OCI-LY7 (cell line): ENCODE measurements around the gene ASPM. TPM values are rescaled to one million over a fixed set of nuclear protein-coding genes. Genes with fewer than 3 reads are reported as not detected.

Source experiments
- BruUV-seq: library from RNA; stranded (reverse); fragments of 400-500 nt; replicated peaks from 2 replicates; lab custom pipeline; 2021; lab: Mats Ljungman, UMichigan
- CTCF ChIA-PET: fragments of 300-600 bp; sonication (Branson Sonifier 250); formaldehyde crosslinking; loops from one replicate; lab custom pipeline; 2022; ENCODE audit warnings: antibody characterized with exemption; ENCODE audit not compliant: unreplicated experiment; lab: Charles Lee
- POLR2A ChIA-PET: fragments of 300-600 bp; sonication (Branson Sonifier 250); formaldehyde crosslinking; loops from one replicate; lab custom pipeline; 2022; ENCODE audit warnings: antibody characterized with exemption; lab: Charles Lee
- DNase-seq: peaks from one replicate; pipeline ENCODE4 v3.0.0-alpha.2; 2015; ENCODE audit warnings: low spot score
- H2AFZ ChIP-seq: fragments of 200-600 bp; sonication (generic), shearing (Covaris generic); 2 replicates; pipeline ENCODE4 v1.6.1; 2014; ENCODE audit warnings: mild to moderate bottlenecking, antibody characterized with exemption, low read length, moderate library complexity
- H3K27ac ChIP-seq: fragments of 200-600 bp; sonication (generic); 2 replicates; pipeline ENCODE4 v1.5.1; 2014; ENCODE audit warnings: mixed run types, low read depth, mild to moderate bottlenecking, moderate library complexity, low read length, inconsistent platforms; ENCODE audit not compliant: poor library complexity, severe bottlenecking
- H3K36me3 ChIP-seq: fragments of 200-600 bp; sonication (generic); 2 replicates; pipeline ENCODE4 v1.6.1; 2014; ENCODE audit warnings: mild to moderate bottlenecking, antibody characterized with exemption, low read length, moderate library complexity, mixed read lengths; ENCODE audit not compliant: insufficient read depth
- H3K4me1 ChIP-seq: fragments of 200-600 bp; sonication (generic); 2 replicates; pipeline ENCODE4 v1.5.1; 2014; ENCODE audit warnings: mild to moderate bottlenecking, low read length; ENCODE audit not compliant: insufficient read depth, poor library complexity, severe bottlenecking
- H3K4me2 ChIP-seq: fragments of 200-600 bp; sonication (generic); 2 replicates; pipeline ENCODE4 v1.6.1; 2014; ENCODE audit warnings: mild to moderate bottlenecking, low read length
- H3K4me3 ChIP-seq: fragments of 200-600 bp; sonication (generic); 2 replicates; pipeline ENCODE4 v1.5.1; 2014; ENCODE audit warnings: mild to moderate bottlenecking, low read depth, low read length; ENCODE audit not compliant: poor library complexity, severe bottlenecking
- H3K79me2 ChIP-seq: fragments of 200-600 bp; sonication (generic); 2 replicates; pipeline ENCODE4 v1.6.1; 2016; ENCODE audit warnings: low read depth, mild to moderate bottlenecking, low read length, moderate library complexity, mixed read lengths; ENCODE audit not compliant: insufficient read depth
- H3K9me2 ChIP-seq: fragments of 200-600 bp; sonication (generic); 2 replicates; pipeline ENCODE4 v1.6.1; 2016; ENCODE audit warnings: mild to moderate bottlenecking, low read length, mixed read lengths; ENCODE audit not compliant: insufficient read depth
- H3K9me3 ChIP-seq: fragments of 200-600 bp; sonication (generic); 2 replicates; pipeline ENCODE4 v1.6.1; 2014; ENCODE audit warnings: mild to moderate bottlenecking, mixed run types, low read length, mixed read lengths
- H4K20me1 ChIP-seq: fragments of 200-600 bp; sonication (generic); 2 replicates; pipeline ENCODE4 v1.6.1; 2014; ENCODE audit warnings: mild to moderate bottlenecking, antibody characterized with exemption, low read length, moderate library complexity, mixed read lengths; ENCODE audit not compliant: insufficient read depth
- CTCF ChIP-seq: fragments of 200-600 bp; sonication (generic); conservative IDR thresholded peaks from 2 replicates; pipeline ENCODE4 v1.5.1; 2014; ENCODE audit warnings: mild to moderate bottlenecking, antibody characterized with exemption, low read length, moderate library complexity, mixed read lengths
- EZH2phosphoT487 ChIP-seq: fragments of 200-600 bp; sonication (generic); IDR thresholded peaks from 2 replicates; pipeline ENCODE4 v1.6.1; 2018; ENCODE audit warnings: low read depth, borderline replicate concordance, mild to moderate bottlenecking, mixed run types, antibody characterized with exemption, low read length, moderate library complexity, mixed read lengths
- intact Hi-C: fragments of 100-400 bp; cut with micrococcal nuclease; formaldehyde crosslinking; loops from one replicate; pipeline ENCODE4 v1.10.0; 2022; ENCODE audit not compliant: unreplicated experiment
- total RNA-seq, 2 experiments: library from RNA; depleted of rRNA in 1 of 2; stranded (reverse); fragments of >200 nt in 1 of 2; shearing (Covaris generic) in 1 of 2; gene quantifications; 2 replicates each; pipeline ENCODE4 v1.2.3, GENCODE V29; 2014 to 2022

Gene ASPM
- total RNA-seq, 2 experiments from 2014 or later = 76.8 to 88.6 TPM

- no peak overlapping the region for H3K4me2 ChIP-seq
- BruUV-seq = no TSS peak
- POLR2A ChIA-PET = no interaction called here
- H3K27ac ChIP-seq = no peak overlapping the region
- no peaks in the 10 kb centered on the region for H3K36me3 ChIP-seq
- H3K4me3 ChIP-seq = no peak overlapping the region
- intact Hi-C loops = no loop called here
- no peaks in the 10 kb centered on the region for H4K20me1 ChIP-seq
- no peaks in the 10 kb centered on the region for H3K4me1 ChIP-seq
- TF ChIP-seq CTCF = no peak
- no peaks in the 10 kb centered on the region for H3K9me3 ChIP-seq
- no peaks in the 10 kb centered on the region for H3K79me2 ChIP-seq
- H2AFZ ChIP-seq = no peak overlapping the region
- no peaks in the 10 kb centered on the region for H3K9me2 ChIP-seq
- CTCF ChIA-PET = no interaction called here
- DNase-seq = no peak
Observed at GRCh38 chr1:197063212-197063611, 83.3 kb downstream of the ASPM start.

- no TSS peak for BruUV-seq
- H2AFZ ChIP-seq = no peak overlapping the region
- ChIA-PET CTCF (no interaction called here), POLR2A (no interaction called here)
- no peak overlapping the region for H3K4me3 ChIP-seq
- H3K27ac ChIP-seq = no peak overlapping the region
- TF ChIP-seq CTCF (no peak), EZH2phosphoT487 (no peak)
- DNase-seq = no peak
- no peaks in the 10 kb centered on the region for H3K36me3 ChIP-seq
- intact Hi-C loops = no loop called here
- H3K9me2 ChIP-seq = no peaks in the 10 kb centered on the region
- H3K79me2 ChIP-seq = no peaks in the 10 kb centered on the region
- H4K20me1 ChIP-seq = no peaks in the 10 kb centered on the region
- H3K4me1 ChIP-seq = no peaks in the 10 kb centered on the region
- no peaks in the 10 kb centered on the region for H3K9me3 ChIP-seq
- no peak overlapping the region for H3K4me2 ChIP-seq
Observed at GRCh38 chr1:197062692-197063091, 83.8 kb downstream of the ASPM start.

GRCh38 chr1:197049100-197049499 is 97.4 kb downstream of the ASPM start:
- no peaks in the 10 kb centered on the region for H3K4me1 ChIP-seq
- H3K4me2 ChIP-seq = no peak overlapping the region
- CTCF ChIA-PET = no interaction called here
- no peaks in the 10 kb centered on the region for H3K9me3 ChIP-seq
- H3K79me2 ChIP-seq = no peaks in the 10 kb centered on the region
- no peaks in the 10 kb centered on the region for H3K36me3 ChIP-seq
- no peak overlapping the region for H2AFZ ChIP-seq
- no TSS peak for BruUV-seq
- no peak for DNase-seq
- no peaks in the 10 kb centered on the region for H3K9me2 ChIP-seq
- POLR2A ChIA-PET = interaction anchor here (1.1 kb wide), 1 partner anchor 22 kb away, joined by 3 read pairs; no protein-coding TSS in a partner anchor
- no peak overlapping the region for H3K4me3 ChIP-seq
- H4K20me1 ChIP-seq = no peaks in the 10 kb centered on the region
- TF ChIP-seq CTCF (no peak), EZH2phosphoT487 (no peak)
- no peak overlapping the region for H3K27ac ChIP-seq
- intact Hi-C loops = no loop called here
